HepG2 (cell line): ENCODE measurements around the gene DAAM2.

Experiments used
- ADNP ChIP-seq: sonication (generic); formaldehyde crosslinking; IDR thresholded peaks from 2 replicates; pipeline ENCODE4 v1.4.0; 2020; ENCODE audit warnings: missing genetic modification reagents
- CTCF ChIP-seq: sonication (generic); formaldehyde crosslinking; IDR thresholded peaks from 2 replicates; pipeline ENCODE4 v1.5.0; 2020; ENCODE audit warnings: mild to moderate bottlenecking, missing genetic modification reagents, moderate library complexity
- POLR2AphosphoS5 ChIP-seq: IDR thresholded peaks from 2 replicates; pipeline ENCODE4 v1.6.1; 2012; ENCODE audit warnings: low read depth, low read length
- RFX1 ChIP-seq: fragments of 450-650 bp; IDR thresholded peaks from 2 replicates; pipeline ENCODE4 v1.6.1; 2017
- ZNF207 ChIP-seq: fragments of 450-650 bp; IDR thresholded peaks from 2 replicates; pipeline ENCODE4 v1.6.1; 2016; ENCODE audit warnings: antibody characterized with exemption, borderline replicate concordance

GRCh38 chr6:39841291-39841690 lies 49.1 kb downstream of the DAAM2 start:
- TF ChIP-seq RFX1 (no peak), CTCF (CRISPR knock-in tag) (no peak), POLR2AphosphoS5 (no peak), ZNF207 (no peak), ADNP (no peak)
